ENCODE measurements around the gene ADGRE3.
"Not testable (repeated sequence)": the region's sequence is repeated elsewhere in the genome, so short reads cannot be mapped to it uniquely, and the experiment has no call there.

ADGRE3 gene

GRCh38 chr19:14589433-14589832 lies 85.2 kb downstream of the ADGRE3 start:
- DNase-seq: not testable (repeated sequence)

GRCh38 chr19:14585187-14585586 lies 89.5 kb downstream of the ADGRE3 start:
- DNase-seq: peak in 1 of 2 donors; percentile 50

GRCh38 chr19:14584372-14584771 lies 90.3 kb downstream of the ADGRE3 start:
- DNase-seq: not testable (repeated sequence)

GRCh38 chr19:14582894-14583340 lies 91.7 kb downstream of the ADGRE3 start, which contains the start of gene CLEC17A:
Gene CLEC17A, plus strand, starts transcription at chr19:14583084. Its CDS starts 77 bp downstream, at chr19:14583161.
- peak in 1 of 2 donors; percentile 76 for DNase-seq

GRCh38 chr19:14580623-14581237 lies 93.9 kb downstream of the ADGRE3 start:
- no peak for DNase-seq

- DNase-seq: peak in 1 of 2 donors; percentile 15
Measured at GRCh38 chr19:14577885-14578427, 96.7 kb downstream of the ADGRE3 start.

- no peak for DNase-seq
Measured at GRCh38 chr19:14577264-14577663, 97.4 kb downstream of the ADGRE3 start.

- no peak for DNase-seq
Measured at GRCh38 chr19:14576363-14576762, 98.3 kb downstream of the ADGRE3 start.

- DNase-seq: no peak
Measured at GRCh38 chr19:14575428-14575980, 99.1 kb downstream of the ADGRE3 start.

GRCh38 chr19:14571695-14572490 lies 102.8 kb downstream of the ADGRE3 start, which contains the start of gene NDUFB7:
Gene NDUFB7, minus strand, starts transcription at chr19:14572066. Its CDS starts 66 bp downstream, at chr19:14572000.
- DNase-seq: peak; percentile 93 to 94

- no peak for DNase-seq
Measured at GRCh38 chr19:14570864-14571527, 103.6 kb downstream of the ADGRE3 start.

Measured in CD4-positive, alpha-beta T cell treated with Interleukin-4 for 1 hour (primary cell).